IMR-90 (cell line): ENCODE measurements around the gene PRKAR1B.

Source experiments
- CTCF ChIP-seq: conservative IDR thresholded peaks from 2 replicates; pipeline ENCODE4 v1.5.1; 2012; ENCODE audit warnings: mild to moderate bottlenecking, low read depth, low read length, improper control_type of control experiment
- POLR2A ChIP-seq: IDR thresholded peaks from 2 replicates; pipeline ENCODE4 v1.6.1; 2012; ENCODE audit warnings: mild to moderate bottlenecking, low read depth, low read length

GRCh38 chr7:748446-748845 lies 21.4 kb upstream of the PRKAR1B start:
- TF ChIP-seq CTCF (no peak), POLR2A (no peak)
